ENCODE data around the gene PMM2.

The PMM2 gene

GRCh38 chr16:8816967-8817655 is 19.5 kb downstream of the PMM2 start:
- no peak overlapping the region for H3K4me3 ChIP-seq (ENCODE audit: low read depth, low read length)
- TF ChIP-seq CTCF (IDR thresholded peaks at IDR 0.05; ENCODE audit: control insufficient read depth, extremely low read depth, insufficient read depth): no peak
- DNase-seq (ENCODE audit: low read depth): no peak

- no peak for TF ChIP-seq CTCF (IDR thresholded peaks at IDR 0.05; ENCODE audit: control insufficient read depth, extremely low read depth, insufficient read depth)
- no peak for DNase-seq (ENCODE audit: low read depth)
These were observed 21.0 kb downstream of the PMM2 start for GRCh38 chr16:8818504-8819270.

GRCh38 chr16:8819411-8820034 is 21.9 kb downstream of the PMM2 start:
- TF ChIP-seq CTCF (IDR thresholded peaks at IDR 0.05; ENCODE audit: control insufficient read depth, extremely low read depth, insufficient read depth): no peak
- no peak for DNase-seq (ENCODE audit: low read depth)
- no peak overlapping the region for H3K4me3 ChIP-seq (ENCODE audit: low read depth, low read length)

More at GRCh38 chr16:8818504-8819270, 21.0 kb downstream of the PMM2 start:
- no peak overlapping the region for H3K4me3 ChIP-seq (ENCODE audit: low read depth, low read length)

- no peak for DNase-seq (ENCODE audit: low read depth)
- no peak for TF ChIP-seq CTCF (IDR thresholded peaks at IDR 0.05; ENCODE audit: control insufficient read depth, extremely low read depth, insufficient read depth)
- H3K4me3 ChIP-seq (ENCODE audit: low read depth, low read length): no peak overlapping the region
These were observed 24.8 kb downstream of the PMM2 start for GRCh38 chr16:8822403-8822802.

- TF ChIP-seq CTCF (IDR thresholded peaks at IDR 0.05; ENCODE audit: control insufficient read depth, extremely low read depth, insufficient read depth): no peak
- no peak for DNase-seq (ENCODE audit: low read depth)
These were observed 28.7 kb downstream of the PMM2 start for GRCh38 chr16:8826278-8826879.

GRCh38 chr16:8828541-8829165 is 31.0 kb downstream of the PMM2 start:
- no peak for TF ChIP-seq CTCF (IDR thresholded peaks at IDR 0.05; ENCODE audit: control insufficient read depth, extremely low read depth, insufficient read depth)
- H3K4me3 ChIP-seq (ENCODE audit: low read depth, low read length): no peak overlapping the region
- no peak for DNase-seq (ENCODE audit: low read depth)

More at GRCh38 chr16:8826278-8826879, 28.7 kb downstream of the PMM2 start:
- H3K4me3 ChIP-seq (ENCODE audit: low read depth, low read length): no peak overlapping the region

Data from LNCaP clone FGC (cell line).